CD14-positive monocyte (primary cell): Measurements from ENCODE around the gene SLC12A4. TPM values are rescaled to one million over a fixed set of nuclear protein-coding genes. Genes with fewer than 3 reads are reported as not detected.
A peak's percentile ranks its signal among the peaks of the same experiment; 100 is the strongest.

Experiments
- DNase-seq, 3 donors: peaks; one replicate each; pipeline ENCODE4 v3.0.0-alpha.2; 2011 to 2022
- H2AFZ ChIP-seq: 2 replicates; pipeline ENCODE4 v1.6.0; 2012; ENCODE audit warnings: mild to moderate bottlenecking, low read depth, low read length, inconsistent platforms; ENCODE audit not compliant: insufficient read depth, poor library complexity, severe bottlenecking
- H3K27ac ChIP-seq, 2 donors: 1 replicate in 1 of 2; 2 replicates in 1 of 2; pipeline ENCODE4 v1.5.1; 2012 to 2013; ENCODE audit warnings: low read length in 2 of 2, control low read depth in 1 of 2, inconsistent platforms in 1 of 2, low read depth in 1 of 2, mild to moderate bottlenecking in 1 of 2
- H3K27me3 ChIP-seq, 2 donors: one replicate each; pipeline versions ENCODE4 v1.6.0 to v1.6.1; 2011 to 2013; ENCODE audit warnings: low read length in 2 of 2; ENCODE audit not compliant: control insufficient read depth in 2 of 2, insufficient read depth in 2 of 2
- H3K36me3 ChIP-seq, 2 donors: replicated peaks in 1 of 2; 1 replicate in 1 of 2; 2 replicates in 1 of 2; pipeline versions ENCODE4 v1.5.1 to v1.6.1; 2012 to 2013; ENCODE audit warnings: low read length in 2 of 2, control low read depth in 1 of 2, inconsistent platforms in 1 of 2, mild to moderate bottlenecking in 1 of 2; ENCODE audit not compliant: insufficient read depth in 2 of 2, control insufficient read depth in 1 of 2
- H3K4me1 ChIP-seq, 2 donors: 1 replicate in 1 of 2; 2 replicates in 1 of 2; pipeline versions ENCODE4 v1.5.1 to v1.6.1; 2012 to 2013; ENCODE audit warnings: low read length in 2 of 2, control low read depth in 1 of 2, inconsistent platforms in 1 of 2, mild to moderate bottlenecking in 1 of 2, moderate library complexity in 1 of 2; ENCODE audit not compliant: insufficient read depth in 2 of 2, control insufficient read depth in 1 of 2
- H3K4me2 ChIP-seq: replicated peaks from 2 replicates; pipeline ENCODE3; 2012; ENCODE audit warnings: low read length, moderate library complexity, mild to moderate bottlenecking; ENCODE audit not compliant: poor library complexity, severe bottlenecking; ENCODE audit errors: extremely low read depth
- H3K4me3 ChIP-seq, 3 experiments: fragments of 200-600 bp in 1 of 3; sonication (generic) in 1 of 3; replicated peaks in 1 of 3; 1 replicate in 2 of 3; 2 replicates in 1 of 3; pipeline ENCODE4 v1.5.1; 2011 to 2013; ENCODE audit warnings: low read length in 3 of 3, mild to moderate bottlenecking in 3 of 3, control low read depth in 2 of 3, low read depth in 2 of 3, inconsistent platforms in 1 of 3, moderate library complexity in 1 of 3
- H3K79me2 ChIP-seq: 2 replicates; pipeline ENCODE4 v1.6.0; 2012; ENCODE audit warnings: mild to moderate bottlenecking, control low read depth, inconsistent platforms, low read length, moderate library complexity; ENCODE audit not compliant: insufficient read depth
- H3K9ac ChIP-seq: 2 replicates; pipeline ENCODE4 v1.6.0; 2017; ENCODE audit warnings: low read length, mild to moderate bottlenecking; ENCODE audit not compliant: insufficient read depth, poor library complexity, severe bottlenecking
- H3K9me3 ChIP-seq, 2 donors: replicated peaks in 1 of 2; 1 replicate in 1 of 2; 2 replicates in 1 of 2; pipeline versions ENCODE4 v1.5.1 to v1.6.1; 2012 to 2013; ENCODE audit warnings: low read length in 2 of 2, control low read depth in 1 of 2; ENCODE audit not compliant: control insufficient read depth in 1 of 2, insufficient read depth in 1 of 2
- H4K20me1 ChIP-seq: 2 replicates; pipeline ENCODE4 v1.6.0; 2012; ENCODE audit warnings: mild to moderate bottlenecking, low read length, control low read depth, moderate library complexity; ENCODE audit not compliant: insufficient read depth
- H3K27ac Mint-ChIP-seq, 7 donors: one replicate each; pipeline ENCODE4 v1.8.0; 2020; ENCODE audit warnings: mild to moderate bottlenecking in 7 of 7, mixed read lengths in 7 of 7, moderate library complexity in 6 of 7, inconsistent platforms in 2 of 7
- H3K27me3 Mint-ChIP-seq, 3 donors: one replicate each; pipeline ENCODE4 v1.8.0; 2021 to 2022; ENCODE audit warnings: low read depth in 3 of 3, mild to moderate bottlenecking in 3 of 3, mixed read lengths in 3 of 3, moderate library complexity in 3 of 3, inconsistent platforms in 1 of 3
- H3K36me3 Mint-ChIP-seq, 2 donors: one replicate each; pipeline ENCODE4 v1.8.0; 2020; ENCODE audit warnings: mixed read lengths in 2 of 2, inconsistent platforms in 1 of 2, mild to moderate bottlenecking in 1 of 2
- H3K4me1 Mint-ChIP-seq: one replicate; pipeline ENCODE4 v1.8.0; 2020; ENCODE audit warnings: mild to moderate bottlenecking, mixed read lengths
- H3K4me3 Mint-ChIP-seq, 2 donors: one replicate each; pipeline ENCODE4 v1.8.0; 2020; ENCODE audit warnings: mild to moderate bottlenecking in 2 of 2, mixed read lengths in 2 of 2, moderate library complexity in 1 of 2
- H3K9me3 Mint-ChIP-seq, 7 donors: one replicate each; pipeline ENCODE4 v1.8.0; 2020 to 2022; ENCODE audit warnings: mixed read lengths in 7 of 7, mild to moderate bottlenecking in 6 of 7, moderate library complexity in 6 of 7, inconsistent platforms in 2 of 7
- CTCF ChIP-seq: fragments of 200-600 bp; IDR thresholded peaks from one replicate; pipeline ENCODE4 v1.8.0; 2022; ENCODE audit warnings: antibody characterized with exemption, mild to moderate bottlenecking
- WGBS: methylation state at CpG from one replicate; pipeline ENCODE4 v1.1.5; 2013; ENCODE audit warnings: missing lambda C conversion rate; ENCODE audit not compliant: insufficient coverage; 5-methylcytosine and 5-hydroxymethylcytosine counted together
- intact Hi-C, 2 donors: fragments of 100-400 bp; cut with micrococcal nuclease; formaldehyde crosslinking; loops; one replicate each; pipeline versions ENCODE4 v1.15.0 to v1.15.1; 2023
- polyA plus RNA-seq, 3 donors: library from polyadenylated mRNA; depleted of rRNA in 1 of 3; unstranded in 2 of 3; stranded (reverse) in 1 of 3; fragments of 300-500 nt in 2 of 3; fragments of >200 nt in 1 of 3; fragmentation: Illumina TruSeq in 2 of 3; gene quantifications; 1 replicate in 2 of 3; 2 replicates in 1 of 3; pipeline ENCODE4 v1.2.3, GENCODE V29; 2012 to 2021

SLC12A4 gene
- polyA plus RNA-seq, 3 donors = 7.3 to 57.2 (median 7.7) TPM

- Histone ChIP-seq H3K36me3 (peaks cover 60 to 90% of the 10 kb centered on the region in 2 donors), H3K27me3 (no peaks in the 10 kb centered on the region), H3K27ac (peak overlapping the region in 1 of 2 donors; percentile 20), H2AFZ (no peak overlapping the region), H3K9ac (no peak overlapping the region), H4K20me1 (peaks cover 94% of the 10 kb centered on the region), H3K79me2 (peaks cover 4% of the 10 kb centered on the region), H3K4me2 (no peak overlapping the region), H3K4me3 (no peak overlapping the region), H3K9me3 (no peaks in the 10 kb centered on the region), H3K4me1 (no peaks in the 10 kb centered on the region)
- no peaks in the 10 kb centered on the region for H3K9me3 Mint-ChIP-seq
- H3K4me3 Mint-ChIP-seq = no peak overlapping the region
- DNase-seq = no peak
- peaks cover 44 to 70% of the 10 kb centered on the region in 2 donors for H3K36me3 Mint-ChIP-seq
- H3K27me3 Mint-ChIP-seq = peaks cover 0 to 2% (median 0%) of the 10 kb centered on the region in 3 donors
- H3K27ac Mint-ChIP-seq = no peak overlapping the region
- intact Hi-C loops = loop anchor here in 1 of 2 donors (5.0 kb wide), 2 partner anchors 110 to 255 kb away; no protein-coding TSS in a partner anchor
- TF ChIP-seq CTCF = no peak
- H3K4me1 Mint-ChIP-seq = no peaks in the 10 kb centered on the region
- 95% methylated on average over 20 of the region's 22 CpGs for WGBS
Measured at GRCh38 chr16:67927131-67927941, 41.1 kb downstream of the SLC12A4 start.

GRCh38 chr16:67926181-67926750 lies 42.2 kb downstream of the SLC12A4 start:
- DNase-seq = no peak
- Histone ChIP-seq H3K36me3 (peaks cover 55 to 89% of the 10 kb centered on the region in 2 donors), H3K4me3 (no peak overlapping the region), H2AFZ (no peak overlapping the region), H3K4me1 (no peaks in the 10 kb centered on the region), H3K9ac (no peak overlapping the region), H3K27ac (peak overlapping the region in 1 of 2 donors; percentile 20), H3K9me3 (no peaks in the 10 kb centered on the region), H3K79me2 (peaks cover 4% of the 10 kb centered on the region), H4K20me1 (peaks cover 94% of the 10 kb centered on the region), H3K4me2 (no peak overlapping the region), H3K27me3 (no peaks in the 10 kb centered on the region)
- peaks cover 0 to 2% (median 0%) of the 10 kb centered on the region in 3 donors for H3K27me3 Mint-ChIP-seq
- intact Hi-C loops = loop anchor here in 1 of 2 donors (5.0 kb wide), 2 partner anchors 109 to 254 kb away; no protein-coding TSS in a partner anchor
- 80% methylated on average over 13 of the region's 13 CpGs for WGBS
- H3K27ac Mint-ChIP-seq = peak overlapping the region in 2 of 7 donors; percentile 42 to 64
- H3K36me3 Mint-ChIP-seq = peaks cover 40 to 71% of the 10 kb centered on the region in 2 donors
- H3K9me3 Mint-ChIP-seq = no peaks in the 10 kb centered on the region
- no peaks in the 10 kb centered on the region for H3K4me1 Mint-ChIP-seq
- H3K4me3 Mint-ChIP-seq = no peak overlapping the region
- no peak for TF ChIP-seq CTCF
